Islet precursor cell (in vitro differentiated cells): ENCODE results near the gene OASL.
A peak's percentile ranks its signal among the peaks of the same experiment; 100 is the strongest.

Experiments used
- DNase-seq: peaks from one replicate; pipeline ENCODE4 v3.0.0-alpha.2; 2018

Gene OASL

GRCh38 chr12:121010860-121011259 lies 28.2 kb downstream of the OASL start:
- DNase-seq: no peak

DNA sequence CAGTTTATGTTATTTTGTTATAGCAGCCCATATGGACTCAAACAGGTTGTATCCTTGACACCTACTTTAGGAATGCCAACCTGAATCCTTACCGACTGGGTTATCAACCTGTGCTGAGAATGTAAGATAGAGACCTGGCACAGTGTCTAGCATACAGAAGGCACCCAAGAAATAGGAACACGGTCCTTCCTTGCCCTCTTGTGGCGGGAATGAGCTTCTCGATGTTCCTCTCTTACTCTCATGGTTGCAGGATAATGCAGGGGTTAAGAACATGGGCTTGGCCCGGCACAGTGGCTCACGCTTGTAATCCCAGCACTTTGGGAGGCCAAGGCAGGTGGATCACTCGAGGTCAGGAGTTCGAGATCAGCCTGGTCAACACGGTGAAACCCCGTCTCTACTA lies 29.3 kb downstream of the OASL start:
- peak; percentile 87 for DNase-seq

DNA sequence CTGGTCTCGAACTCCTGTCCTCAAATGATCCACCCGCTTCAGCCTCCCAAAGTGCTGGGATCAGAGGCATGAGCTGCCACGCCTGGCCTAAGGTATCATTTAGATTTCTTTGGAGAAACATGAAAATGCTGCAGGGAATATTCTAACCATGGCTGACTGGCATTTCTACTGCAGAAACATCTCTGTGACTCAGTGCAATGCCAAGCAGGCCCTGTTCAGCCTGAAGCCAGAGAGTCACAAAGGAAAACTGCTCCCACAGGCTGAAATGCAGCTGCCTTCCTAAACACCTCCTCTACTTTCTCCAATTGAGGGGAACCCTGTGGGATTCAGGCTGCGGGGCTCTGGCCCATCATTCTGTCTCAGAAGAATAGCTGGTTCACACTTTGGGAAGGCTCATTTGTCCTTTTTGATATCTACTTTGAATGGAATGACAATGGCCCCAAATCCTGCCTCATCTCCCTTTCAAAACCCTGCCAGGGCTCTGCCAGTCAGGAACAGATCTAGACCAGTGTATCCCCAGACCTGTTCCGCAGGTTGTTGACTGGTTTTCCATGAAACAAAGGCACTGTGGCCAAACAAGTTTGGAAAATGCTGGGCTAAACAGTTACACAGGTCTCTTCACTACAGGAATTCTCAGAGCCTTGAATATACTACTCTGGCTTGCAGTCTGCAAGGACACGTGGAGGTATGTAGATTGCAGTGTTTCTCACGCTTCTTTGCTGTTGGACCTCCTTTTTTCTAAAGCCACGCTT lies 30.5 kb downstream of the OASL start:
- no peak for DNase-seq

GRCh38 chr12:121005346-121005815 lies 33.7 kb downstream of the OASL start:
- DNase-seq: peak; percentile 92

DNA sequence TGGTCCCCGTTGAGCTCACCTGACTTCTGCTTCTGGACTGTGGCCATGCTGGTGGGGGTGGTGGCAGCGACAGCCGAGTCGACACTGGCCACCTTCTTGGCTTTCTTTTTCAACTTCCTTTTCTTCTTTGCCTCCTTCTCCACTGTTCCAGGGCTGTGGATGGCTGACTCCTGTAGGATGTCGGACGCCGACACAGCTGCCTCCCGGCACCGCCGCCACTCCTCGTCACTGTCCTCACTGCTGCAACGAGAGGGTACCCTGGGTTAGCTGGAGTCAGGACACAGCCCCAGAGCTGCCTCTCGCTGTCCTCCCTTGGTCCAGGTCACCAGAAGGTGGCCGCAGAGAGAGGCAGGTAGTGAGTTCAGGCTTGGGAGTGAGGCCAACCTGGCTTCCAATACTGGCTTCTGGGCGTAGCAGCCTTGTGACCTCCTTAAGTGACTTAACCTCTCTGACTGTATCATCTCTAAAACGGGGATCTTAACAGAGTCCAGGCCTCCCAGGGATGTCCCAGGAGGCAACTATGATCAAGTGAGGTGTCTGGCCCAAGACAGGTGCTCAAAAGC lies 34.7 kb downstream of the OASL start:
- DNase-seq: no peak

- DNase-seq: peak; percentile 70
Measured at GRCh38 chr12:121003650-121004049, 35.4 kb downstream of the OASL start.

- DNase-seq: no peak
Measured at GRCh38 chr12:121001841-121002483, 37.1 kb downstream of the OASL start.

GRCh38 chr12:121001060-121001459 lies 38.0 kb downstream of the OASL start:
- DNase-seq: no peak

GRCh38 chr12:121000530-121000929 lies 38.5 kb downstream of the OASL start:
- no peak for DNase-seq

- peak; percentile 76 for DNase-seq
Measured at GRCh38 chr12:120999191-121000120, 39.6 kb downstream of the OASL start.

DNA sequence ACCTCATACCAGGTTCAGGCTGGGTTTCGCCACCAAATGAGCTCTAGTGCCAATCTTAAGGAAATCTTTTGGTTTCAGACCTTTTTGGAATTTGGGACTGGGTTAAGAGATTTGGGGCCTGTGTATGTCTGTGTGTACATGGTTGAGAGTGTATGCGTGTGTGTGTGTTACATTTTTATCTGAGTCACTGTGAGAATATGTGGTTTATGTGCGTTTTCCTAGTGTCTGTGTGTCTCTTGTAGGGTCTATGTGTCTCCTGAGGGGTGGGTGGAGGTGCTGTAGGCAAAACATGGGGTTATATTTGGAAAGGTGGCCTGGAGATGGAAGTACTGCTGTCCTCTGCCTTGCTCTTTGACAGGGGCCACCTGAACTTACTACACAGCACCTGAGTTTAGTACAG lies 40.6 kb downstream of the OASL start:
- DNase-seq: no peak

- DNase-seq: peak; percentile 56
Measured at GRCh38 chr12:120997448-120997847, 41.6 kb downstream of the OASL start.

DNA sequence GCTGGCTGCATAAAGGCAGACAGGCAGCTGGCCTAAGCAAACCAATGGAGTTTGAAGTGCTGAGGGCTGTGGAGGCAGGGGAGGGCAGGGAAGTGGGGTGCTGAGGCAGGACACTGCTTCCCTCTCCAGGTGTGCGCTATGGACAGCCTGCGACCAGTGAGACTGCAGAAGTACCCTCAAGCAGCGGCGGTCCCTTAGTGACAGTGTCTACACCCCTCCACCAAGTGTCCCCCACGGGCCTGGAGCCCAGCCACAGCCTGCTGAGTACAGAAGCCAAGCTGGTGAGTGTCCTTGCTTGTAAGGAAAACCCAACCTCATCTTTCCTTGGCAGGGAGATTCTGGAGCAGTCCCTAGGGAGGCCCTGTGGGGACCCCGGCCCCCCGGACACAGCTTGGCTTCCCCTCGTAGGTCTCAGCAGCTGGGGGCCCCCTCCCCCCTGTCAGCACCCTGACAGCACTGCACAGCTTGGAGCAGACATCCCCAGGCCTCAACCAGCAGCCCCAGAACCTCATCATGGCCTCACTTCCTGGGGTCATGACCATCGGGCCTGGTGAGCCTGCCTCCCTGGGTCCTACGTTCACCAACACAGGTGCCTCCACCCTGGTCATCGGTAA lies 42.8 kb downstream of the OASL start:
- DNase-seq: peak; percentile 50

DNA sequence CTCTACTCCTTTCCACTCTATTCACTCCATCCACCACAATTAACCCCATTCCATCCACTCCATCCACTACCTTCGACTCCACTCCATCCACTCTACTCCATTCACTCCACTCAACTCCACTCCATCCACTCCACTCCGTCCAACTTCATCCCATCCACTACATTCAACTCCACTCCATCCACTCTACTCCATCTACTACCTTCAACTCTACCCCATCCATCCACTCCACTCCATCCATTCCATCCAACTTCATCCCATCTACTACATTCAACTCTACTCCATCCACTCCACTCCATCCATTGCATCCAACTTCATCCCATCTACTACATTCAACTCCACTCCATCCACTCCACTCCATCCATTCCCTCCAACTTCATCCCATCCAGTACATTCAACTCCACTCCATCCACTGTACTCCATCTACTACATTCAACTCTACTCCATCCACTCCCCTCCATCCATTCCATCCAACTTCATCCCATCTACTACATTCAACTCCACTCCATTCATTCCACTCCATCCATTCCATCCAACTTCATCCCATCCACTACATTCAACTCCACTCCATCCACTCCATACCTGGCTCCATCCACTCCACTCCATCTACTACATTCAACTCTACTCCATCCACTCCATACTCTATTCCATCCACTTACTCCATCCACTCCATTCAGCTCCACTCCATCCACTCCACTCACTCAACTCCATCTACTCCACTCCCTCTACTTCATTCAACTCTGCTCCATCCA lies 44.3 kb downstream of the OASL start:
- DNase-seq: no peak

DNA sequence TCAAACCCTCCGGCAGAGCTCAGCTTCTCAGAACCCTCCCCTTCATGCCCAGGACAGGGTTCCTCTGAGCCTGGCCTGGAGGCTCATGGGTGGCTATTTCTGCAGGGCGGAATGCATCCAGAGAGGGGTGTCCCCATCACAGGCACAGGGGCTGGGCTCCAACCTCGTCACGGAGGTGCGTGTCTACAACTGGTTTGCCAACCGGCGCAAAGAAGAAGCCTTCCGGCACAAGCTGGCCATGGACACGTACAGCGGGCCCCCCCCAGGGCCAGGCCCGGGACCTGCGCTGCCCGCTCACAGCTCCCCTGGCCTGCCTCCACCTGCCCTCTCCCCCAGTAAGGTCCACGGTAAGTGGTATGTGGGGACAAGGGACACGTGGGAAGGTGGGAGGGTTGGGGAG lies 45.0 kb downstream of the OASL start:
- DNase-seq: peak; percentile 50

GRCh38 chr12:120993496-120993895 lies 45.5 kb downstream of the OASL start:
- DNase-seq: peak; percentile 46

DNA sequence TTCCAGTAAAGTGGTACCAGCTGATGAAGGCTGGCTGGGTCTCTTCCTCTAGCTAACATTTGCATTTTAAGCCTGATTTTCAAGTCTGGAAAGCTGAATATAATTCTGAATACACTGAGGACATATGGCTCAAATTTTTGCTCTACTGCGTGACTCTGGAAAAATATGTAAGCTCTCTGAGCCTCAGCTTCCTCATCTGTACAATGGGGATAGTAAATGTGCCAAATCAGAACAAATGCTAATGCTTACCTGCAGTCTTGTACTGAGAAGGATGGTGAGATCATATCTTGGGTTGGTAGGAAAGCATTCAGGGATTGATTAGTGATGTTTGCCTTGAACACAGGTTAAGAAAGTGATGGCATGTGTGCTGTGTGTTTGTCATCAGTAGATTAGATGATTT lies 46.1 kb downstream of the OASL start:
- no peak for DNase-seq

GRCh38 chr12:120991965-120992364 lies 47.1 kb downstream of the OASL start:
- no peak for DNase-seq

- no peak for DNase-seq
Measured at GRCh38 chr12:120990487-120991055, 48.5 kb downstream of the OASL start.

GRCh38 chr12:120989687-120990086 lies 49.4 kb downstream of the OASL start:
- no peak for DNase-seq

- DNase-seq: no peak
Measured at GRCh38 chr12:120988658-120989057, 50.4 kb downstream of the OASL start.
